PC-3 (cell line): ENCODE data around the gene EFTUD2. TPM values are rescaled to one million over a fixed set of nuclear protein-coding genes. Genes with fewer than 3 reads are reported as not detected.
A peak's percentile ranks its signal among the peaks of the same experiment; 100 is the strongest.

ENCODE experiments used
- ATAC-seq: fragments of 200-7000 bp; cut with Tn5 transposase; 2 replicates; pipeline ENCODE4 v1.9.1; 2020; ENCODE audit warnings: mild to moderate bottlenecking, moderate library complexity
- BruUV-seq: library from RNA; stranded (reverse); fragments of 400-500 nt; replicated peaks from 2 replicates; lab custom pipeline; 2021; lab: Mats Ljungman, UMichigan
- CTCF ChIA-PET: fragments of 300-600 bp; sonication (Branson Sonifier 250); formaldehyde crosslinking; loops from one replicate; lab custom pipeline; 2022; ENCODE audit warnings: antibody characterized with exemption; lab: Charles Lee
- POLR2A ChIA-PET: fragments of 300-600 bp; sonication (Branson Sonifier 250); formaldehyde crosslinking; loops from one replicate; lab custom pipeline; 2022; ENCODE audit warnings: antibody characterized with exemption; ENCODE audit not compliant: unreplicated experiment; lab: Charles Lee
- DNase-seq: peaks from one replicate; pipeline ENCODE4 v3.0.0-alpha.2; 2015
- H2AFZ ChIP-seq: fragments of 300-600 bp; sonication (generic); 2 replicates; pipeline ENCODE4 v1.6.0; 2016; ENCODE audit warnings: antibody characterized with exemption, low read length
- H3F3A ChIP-seq: fragments of 300-600 bp; sonication (generic); one replicate; pipeline ENCODE4 v1.6.0; 2017; ENCODE audit warnings: antibody characterized with exemption, low read length, control low read depth, mild to moderate bottlenecking; ENCODE audit not compliant: unreplicated experiment
- H3K27ac ChIP-seq: fragments of 300-600 bp; sonication (generic); 2 replicates; pipeline ENCODE4 v1.5.1; 2016; ENCODE audit warnings: mild to moderate bottlenecking, low read length
- H3K27me3 ChIP-seq: fragments of 300-600 bp; sonication (generic); 2 replicates; pipeline ENCODE4 v1.6.1; 2016; ENCODE audit warnings: low read length, mixed read lengths
- H3K36me3 ChIP-seq: fragments of 300-600 bp; sonication (generic); 2 replicates; pipeline ENCODE4 v1.6.1; 2016; ENCODE audit warnings: low read depth, mixed run types, low read length, mixed read lengths
- H3K4me1 ChIP-seq: fragments of 300-600 bp; sonication (generic); 2 replicates; pipeline ENCODE4 v1.5.1; 2016; ENCODE audit warnings: low read length; ENCODE audit not compliant: insufficient read depth
- H3K4me2 ChIP-seq: fragments of 300-600 bp; sonication (generic); 2 replicates; pipeline ENCODE4 v1.6.0; 2016; ENCODE audit warnings: low read length
- H3K4me3 ChIP-seq: fragments of 300-600 bp; sonication (generic); 2 replicates; pipeline ENCODE4 v1.5.1; 2016; ENCODE audit warnings: mild to moderate bottlenecking, low read length, mixed read lengths
- H3K79me2 ChIP-seq: fragments of 300-600 bp; sonication (generic); 2 replicates; pipeline ENCODE4 v1.6.1; 2017; ENCODE audit warnings: low read length, mixed read lengths
- H3K9ac ChIP-seq: fragments of 300-600 bp; sonication (generic); 2 replicates; pipeline ENCODE4 v1.6.0; 2016; ENCODE audit warnings: mild to moderate bottlenecking, low read length
- H3K9me2 ChIP-seq: fragments of 300-600 bp; sonication (generic); replicated peaks from 2 replicates; pipeline ENCODE4 v1.6.1; 2016; ENCODE audit warnings: mixed run types, low read length, mixed read lengths
- H3K9me3 ChIP-seq: fragments of 300-600 bp; sonication (generic); 2 replicates; pipeline ENCODE4 v1.6.1; 2016; ENCODE audit warnings: low read length, mixed read lengths
- H4K20me1 ChIP-seq: fragments of 300-600 bp; sonication (generic); 2 replicates; pipeline ENCODE4 v1.6.1; 2016; ENCODE audit warnings: low read length, mixed read lengths
- EZH2 ChIP-seq: fragments of 300-600 bp; sonication (generic); IDR thresholded peaks from one replicate; pipeline ENCODE4 v1.6.1; 2017; ENCODE audit warnings: antibody characterized with exemption, mild to moderate bottlenecking, low read length; ENCODE audit not compliant: unreplicated experiment
- EZH2phosphoT487 ChIP-seq: fragments of 300-600 bp; sonication (generic); IDR thresholded peaks from 2 replicates; pipeline ENCODE4 v1.6.1; 2018; ENCODE audit warnings: mild to moderate bottlenecking, antibody characterized with exemption, low read length, borderline replicate concordance
- intact Hi-C: fragments of 100-400 bp; cut with micrococcal nuclease; formaldehyde crosslinking; loops from 2 replicates; pipeline ENCODE4 v1.9.0; 2023
- total RNA-seq: library from RNA; depleted of rRNA; stranded (reverse); fragments of >200 nt; gene quantifications from 2 replicates; pipeline ENCODE4 v1.2.3, GENCODE V29; 2014
- TF ChIP-seq, protein P1 (sequence below): fragments of 300-600 bp; sonication (generic); conservative IDR thresholded peaks from 2 replicates; pipeline ENCODE4 v1.5.1; 2017; ENCODE audit warnings: antibody characterized with exemption, low read depth, mild to moderate bottlenecking, low read length

The EFTUD2 gene
- total RNA-seq, 1 experiment from 2014 or later = 227 TPM

- no TSS peak for BruUV-seq
- no peaks in the 10 kb centered on the region for H3K9me2 ChIP-seq
- peaks cover 24% of the 10 kb centered on the region for H3K4me1 ChIP-seq
- no peaks in the 10 kb centered on the region for H3K27me3 ChIP-seq
- H3K4me3 ChIP-seq = no peak overlapping the region
- H3K27ac ChIP-seq = no peak overlapping the region
- ChIA-PET CTCF (interaction anchor here (0.6 to 2.7 kb wide), 10 partner anchors 10 to 178 kb away, joined by 3 to 45 read pairs (median 5); partner anchors contain the start of gene EFTUD2), POLR2A (interaction anchor here (0.5 kb wide), 1 partner anchor 259 kb away, joined by 6 read pairs; no protein-coding TSS in a partner anchor)
- DNase-seq = no peak
- H3K9ac ChIP-seq = no peak overlapping the region
- no peaks in the 10 kb centered on the region for H3K9me3 ChIP-seq
- H3K79me2 ChIP-seq = no peaks in the 10 kb centered on the region
- no peak overlapping the region; the same call in 1 of the 2 replicates for H2AFZ ChIP-seq
- no peaks in the 10 kb centered on the region for H4K20me1 ChIP-seq
- TF ChIP-seq EZH2 (no peak), EZH2phosphoT487 (no peak)
- TF ChIP-seq, protein P1, sequence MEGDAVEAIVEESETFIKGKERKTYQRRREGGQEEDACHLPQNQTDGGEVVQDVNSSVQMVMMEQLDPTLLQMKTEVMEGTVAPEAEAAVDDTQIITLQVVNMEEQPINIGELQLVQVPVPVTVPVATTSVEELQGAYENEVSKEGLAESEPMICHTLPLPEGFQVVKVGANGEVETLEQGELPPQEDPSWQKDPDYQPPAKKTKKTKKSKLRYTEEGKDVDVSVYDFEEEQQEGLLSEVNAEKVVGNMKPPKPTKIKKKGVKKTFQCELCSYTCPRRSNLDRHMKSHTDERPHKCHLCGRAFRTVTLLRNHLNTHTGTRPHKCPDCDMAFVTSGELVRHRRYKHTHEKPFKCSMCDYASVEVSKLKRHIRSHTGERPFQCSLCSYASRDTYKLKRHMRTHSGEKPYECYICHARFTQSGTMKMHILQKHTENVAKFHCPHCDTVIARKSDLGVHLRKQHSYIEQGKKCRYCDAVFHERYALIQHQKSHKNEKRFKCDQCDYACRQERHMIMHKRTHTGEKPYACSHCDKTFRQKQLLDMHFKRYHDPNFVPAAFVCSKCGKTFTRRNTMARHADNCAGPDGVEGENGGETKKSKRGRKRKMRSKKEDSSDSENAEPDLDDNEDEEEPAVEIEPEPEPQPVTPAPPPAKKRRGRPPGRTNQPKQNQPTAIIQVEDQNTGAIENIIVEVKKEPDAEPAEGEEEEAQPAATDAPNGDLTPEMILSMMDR = no peak
- no peaks in the 10 kb centered on the region; the same call in 1 of the 2 replicates for H3K36me3 ChIP-seq
- ATAC-seq = no peak
- intact Hi-C loops = loop anchor here (1.0 to 5.0 kb wide), 3 partner anchors 57 to 212 kb away; partner anchors contain the start of gene PLCD3
- H3K4me2 ChIP-seq = no peak overlapping the region
- peaks cover 7% of the 10 kb centered on the region for H3F3A ChIP-seq
Observed at GRCh38 chr17:44920565-44920940, 21.3 kb upstream of the EFTUD2 start.

- no peak overlapping the region for H3K4me3 ChIP-seq
- peaks cover 24% of the 10 kb centered on the region for H3K4me1 ChIP-seq
- no TSS peak for BruUV-seq
- intact Hi-C loops = loop anchor here (1.0 to 5.0 kb wide), 3 partner anchors 57 to 212 kb away; partner anchors contain the start of gene PLCD3
- H3K9me2 ChIP-seq = no peaks in the 10 kb centered on the region
- no peaks in the 10 kb centered on the region for H3K27me3 ChIP-seq
- DNase-seq (peak; percentile 93), ATAC-seq (peak; percentile 90)
- POLR2A ChIA-PET = no interaction called here
- peaks cover 7% of the 10 kb centered on the region for H3F3A ChIP-seq
- peak overlapping the region; percentile 49; the same call in 1 of the 2 replicates for H3K4me2 ChIP-seq
- TF ChIP-seq EZH2phosphoT487 = no peak
- TF ChIP-seq EZH2 = no peak
- TF ChIP-seq, protein P1 = peak; percentile 98
- CTCF ChIA-PET = interaction anchor here (0.6 to 2.7 kb wide), 11 partner anchors 10 to 179 kb away, joined by 3 to 45 read pairs (median 5); partner anchors contain the start of gene EFTUD2
- H3K9me3 ChIP-seq = no peaks in the 10 kb centered on the region
- no peak overlapping the region for H3K27ac ChIP-seq
- H3K36me3 ChIP-seq = no peaks in the 10 kb centered on the region
- no peak overlapping the region for H3K9ac ChIP-seq
- peak overlapping the region; percentile 78 for H2AFZ ChIP-seq
- H3K79me2 ChIP-seq = no peaks in the 10 kb centered on the region
- no peaks in the 10 kb centered on the region for H4K20me1 ChIP-seq
Observed at GRCh38 chr17:44919885-44920564, 20.8 kb upstream of the EFTUD2 start.

- H3K79me2 ChIP-seq = no peaks in the 10 kb centered on the region
- ATAC-seq = no peak
- H2AFZ ChIP-seq = peak overlapping the region; percentile 78
- H3K36me3 ChIP-seq = no peaks in the 10 kb centered on the region
- CTCF ChIA-PET = interaction anchor here (0.7 to 2.7 kb wide), 5 partner anchors 18 to 101 kb away, joined by 3 to 45 read pairs (median 4); no protein-coding TSS in a partner anchor
- H3K27me3 ChIP-seq = no peaks in the 10 kb centered on the region
- H4K20me1 ChIP-seq = no peaks in the 10 kb centered on the region
- POLR2A ChIA-PET = no interaction called here
- no peak for DNase-seq
- no TSS peak for BruUV-seq
- TF ChIP-seq, protein P1 = no peak
- TF ChIP-seq EZH2phosphoT487 = no peak
- no peak for TF ChIP-seq EZH2
- no peaks in the 10 kb centered on the region for H3K9me3 ChIP-seq
- no peak overlapping the region for H3K27ac ChIP-seq
- no peaks in the 10 kb centered on the region for H3K9me2 ChIP-seq
- H3F3A ChIP-seq = peaks cover 7% of the 10 kb centered on the region
- H3K4me2 ChIP-seq = no peak overlapping the region
- peaks cover 24% of the 10 kb centered on the region for H3K4me1 ChIP-seq
- H3K4me3 ChIP-seq = no peak overlapping the region
- intact Hi-C loops = no loop called here
- no peak overlapping the region for H3K9ac ChIP-seq
Observed at GRCh38 chr17:44919411-44919810, 20.2 kb upstream of the EFTUD2 start.
